HepG2 (cell line): ENCODE measurements around the gene FGA. TPM values are rescaled to one million over a fixed set of nuclear protein-coding genes. Genes with fewer than 3 reads are reported as not detected.
A peak's percentile ranks its signal among the peaks of the same experiment; 100 is the strongest.

Experiments
- BATF2 ChIP-seq: sonication (generic); formaldehyde crosslinking; IDR thresholded peaks from 2 replicates; pipeline ENCODE4 v1.8.0; 2022; ENCODE audit warnings: mild to moderate bottlenecking, missing genetic modification reagents, moderate library complexity
- CC2D1A ChIP-seq: sonication (generic); formaldehyde crosslinking; IDR thresholded peaks from 2 replicates; pipeline ENCODE4 v1.8.1; 2023; ENCODE audit warnings: mild to moderate bottlenecking, missing genetic modification reagents
- FOXJ3 ChIP-seq: sonication (generic); formaldehyde crosslinking; IDR thresholded peaks from 2 replicates; pipeline ENCODE4 v1.4.0; 2020; ENCODE audit warnings: missing genetic modification reagents, mild to moderate bottlenecking, borderline replicate concordance
- HMG20A ChIP-seq: IDR thresholded peaks from 2 replicates; pipeline ENCODE4 v1.6.1; 2016; ENCODE audit warnings: borderline replicate concordance
- HMG20B ChIP-seq: conservative IDR thresholded peaks from 2 replicates; pipeline ENCODE4 v1.6.1; 2016; ENCODE audit warnings: missing genetic modification reagents, missing compliant biosample characterization
- KDM5A ChIP-seq: fragments of 200-600 bp; sonication (generic); IDR thresholded peaks from 2 replicates; pipeline ENCODE4 v1.7.0; 2018; ENCODE audit warnings: antibody characterized with exemption, mild to moderate bottlenecking, low read length, borderline replicate concordance
- MEIS2 ChIP-seq: sonication (generic); formaldehyde crosslinking; IDR thresholded peaks from 2 replicates; pipeline ENCODE4 v1.9.0; 2021; ENCODE audit warnings: mild to moderate bottlenecking, missing genetic modification reagents
- MZF1 ChIP-seq: sonication (generic); formaldehyde crosslinking; IDR thresholded peaks from 2 replicates; pipeline ENCODE4 v1.8.1; 2023; ENCODE audit warnings: mild to moderate bottlenecking, missing genetic modification reagents, borderline replicate concordance
- NCOR1 ChIP-seq: fragments of 200-600 bp; sonication (generic); IDR thresholded peaks from 2 replicates; pipeline ENCODE4 v1.7.0; 2017; ENCODE audit warnings: antibody characterized with exemption, low read length, borderline replicate concordance
- NFE2L2 ChIP-seq: fragments of 150-350 bp; IDR thresholded peaks from 2 replicates; pipeline ENCODE4 v1.6.1; 2014; ENCODE audit warnings: low read length
- PPARG ChIP-seq: conservative IDR thresholded peaks from 2 replicates; pipeline ENCODE4 v1.6.1; 2016; ENCODE audit warnings: missing biosample characterization, missing genetic modification reagents
- RARA ChIP-seq: IDR thresholded peaks from 2 replicates; pipeline ENCODE4 v1.6.1; 2016; ENCODE audit warnings: missing genetic modification reagents, missing compliant biosample characterization
- RBAK ChIP-seq: sonication (generic); formaldehyde crosslinking; IDR thresholded peaks from 2 replicates; pipeline ENCODE4 v1.5.1; 2020; ENCODE audit warnings: mild to moderate bottlenecking, missing genetic modification reagents
- SAP130 ChIP-seq: IDR thresholded peaks from 2 replicates; pipeline ENCODE4 v1.6.1; 2016; ENCODE audit warnings: low read depth
- SMAD9 ChIP-seq: sonication (generic); formaldehyde crosslinking; IDR thresholded peaks from 2 replicates; pipeline ENCODE4 v1.5.1; 2020; ENCODE audit warnings: mild to moderate bottlenecking, missing genetic modification reagents
- SP2 ChIP-seq: sonication (generic); formaldehyde crosslinking; IDR thresholded peaks from 2 replicates; pipeline ENCODE4 v1.5.1; 2020; ENCODE audit warnings: mild to moderate bottlenecking, missing genetic modification reagents
- SRSF1 ChIP-seq: fragments of 200-400 bp; formaldehyde crosslinking; optimal IDR thresholded peaks from 2 replicates; pipeline ENCODE3; 2017; ENCODE audit warnings: mild to moderate bottlenecking, low read depth, low read length, moderate library complexity
- XBP1 ChIP-seq: sonication (generic); formaldehyde crosslinking; IDR thresholded peaks from 2 replicates; pipeline ENCODE4 v1.5.0; 2020; ENCODE audit warnings: missing genetic modification reagents
- ZFP62 ChIP-seq: sonication (generic); formaldehyde crosslinking; IDR thresholded peaks from 2 replicates; pipeline ENCODE4 v1.4.0; 2020; ENCODE audit warnings: missing genetic modification reagents
- ZFY ChIP-seq: sonication (generic); formaldehyde crosslinking; IDR thresholded peaks from 2 replicates; pipeline ENCODE4 v1.4.0; 2020; ENCODE audit warnings: missing genetic modification reagents
- ZNF282 ChIP-seq: fragments of 450-650 bp; IDR thresholded peaks from 2 replicates; pipeline ENCODE4 v1.6.1; 2018; ENCODE audit not compliant: partially characterized antibody
- ZNF317 ChIP-seq: sonication (generic); formaldehyde crosslinking; IDR thresholded peaks from 2 replicates; pipeline ENCODE4 v1.5.0; 2020; ENCODE audit warnings: mild to moderate bottlenecking, missing genetic modification reagents
- ZNF331 ChIP-seq: sonication (generic); formaldehyde crosslinking; IDR thresholded peaks from 2 replicates; pipeline ENCODE4 v1.4.0; 2020; ENCODE audit warnings: missing genetic modification reagents
- ZNF672 ChIP-seq: sonication (generic); formaldehyde crosslinking; IDR thresholded peaks from 2 replicates; pipeline ENCODE4 v1.8.1; 2022; ENCODE audit warnings: missing genetic modification reagents
- ZNF720 ChIP-seq: sonication (generic); formaldehyde crosslinking; IDR thresholded peaks from 2 replicates; pipeline ENCODE4 v1.4.0; 2020; ENCODE audit warnings: missing genetic modification reagents
- ZXDC ChIP-seq: sonication (generic); formaldehyde crosslinking; IDR thresholded peaks from 2 replicates; pipeline ENCODE4 v1.5.0; 2020; ENCODE audit warnings: mild to moderate bottlenecking, missing genetic modification reagents
- polyA plus RNA-seq, 8 experiments: library from polyadenylated mRNA; depleted of rRNA in 3 of 8; stranded (reverse) in 7 of 8; unstranded in 1 of 8; fragments of >200 nt; fragmentation: Illumina TruSeq in 4 of 8; extraction: Trizol in 4 of 8; gene quantifications; 2 replicates each; pipeline versions ENCODE4 v1.2.1 to v1.2.3, GENCODE V29; 2011 to 2016; ENCODE audit warnings: low read depth in 4 of 8, missing spikeins in 1 of 8, mixed read lengths in 1 of 8; ENCODE audit not compliant: insufficient read depth in 1 of 8
- total RNA-seq, 5 experiments: library from RNA; depleted of rRNA; stranded (reverse); fragments of >200 nt; fragmentation: Illumina TruSeq; extraction: Trizol; gene quantifications; 2 replicates each; pipeline ENCODE4 v1.2.3, GENCODE V29; 2016; ENCODE audit warnings: low read depth in 1 of 5
- TF ChIP-seq, protein P1 (sequence below): sonication (generic); formaldehyde crosslinking; IDR thresholded peaks from 2 replicates; pipeline ENCODE4 v1.4.0; 2020; ENCODE audit warnings: missing genetic modification reagents
- TF ChIP-seq, protein P2 (sequence below): sonication (generic); formaldehyde crosslinking; conservative IDR thresholded peaks from 2 replicates; pipeline ENCODE4 v1.5.0; 2020; ENCODE audit warnings: missing genetic modification reagents

Gene FGA
- total and polyA plus RNA-seq, 2 of the 13 experiments (the other 11 are each of a cell fraction or from before 2014, with no cell fraction given) = 640 to 1,523 TPM

DNA sequence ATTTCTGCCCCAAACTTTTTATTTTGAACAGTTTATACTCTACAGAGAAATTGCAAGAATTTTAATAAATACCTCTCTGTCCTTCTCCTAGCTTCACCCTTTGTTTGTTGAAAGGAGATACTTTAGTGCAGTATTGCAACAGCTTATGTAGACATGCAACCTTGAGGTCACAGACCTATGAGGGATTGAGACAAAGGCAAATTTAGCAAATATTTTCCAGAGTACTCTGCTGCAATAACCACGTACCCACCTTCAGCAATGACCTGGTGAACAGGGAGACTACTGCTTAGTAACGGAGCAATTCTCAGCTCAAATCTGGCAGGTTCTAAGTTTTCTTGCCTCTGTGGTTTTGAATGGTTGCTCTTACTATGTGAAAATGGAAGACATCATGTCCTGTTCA lies 13.2 kb downstream of the FGA start (continued):
- peak; percentile 95 for TF ChIP-seq FOXJ3 (CRISPR knock-in tag)
- TF ChIP-seq MZF1 (CRISPR knock-in tag) = no peak
- no peak; the same call in 1 of the 2 replicates for TF ChIP-seq KDM5A
- no peak for TF ChIP-seq RBAK (CRISPR knock-in tag)
- TF ChIP-seq NFE2L2 = no peak
- TF ChIP-seq ZFP62 = no peak
- TF ChIP-seq, protein P1, sequence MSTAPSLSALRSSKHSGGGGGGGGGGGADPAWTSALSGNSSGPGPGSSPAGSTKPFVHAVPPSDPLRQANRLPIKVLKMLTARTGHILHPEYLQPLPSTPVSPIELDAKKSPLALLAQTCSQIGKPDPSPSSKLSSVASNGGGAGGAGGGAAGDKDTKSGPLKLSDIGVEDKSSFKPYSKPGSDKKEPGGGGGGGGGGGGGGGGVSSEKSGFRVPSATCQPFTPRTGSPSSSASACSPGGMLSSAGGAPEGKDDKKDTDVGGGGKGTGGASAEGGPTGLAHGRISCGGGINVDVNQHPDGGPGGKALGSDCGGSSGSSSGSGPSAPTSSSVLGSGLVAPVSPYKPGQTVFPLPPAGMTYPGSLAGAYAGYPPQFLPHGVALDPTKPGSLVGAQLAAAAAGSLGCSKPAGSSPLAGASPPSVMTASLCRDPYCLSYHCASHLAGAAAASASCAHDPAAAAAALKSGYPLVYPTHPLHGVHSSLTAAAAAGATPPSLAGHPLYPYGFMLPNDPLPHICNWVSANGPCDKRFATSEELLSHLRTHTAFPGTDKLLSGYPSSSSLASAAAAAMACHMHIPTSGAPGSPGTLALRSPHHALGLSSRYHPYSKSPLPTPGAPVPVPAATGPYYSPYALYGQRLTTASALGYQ (CRISPR knock-in tag) = peak; percentile 71
- TF ChIP-seq ZNF317 = no peak
- peak; percentile 96 for TF ChIP-seq RARA
- TF ChIP-seq CC2D1A (CRISPR knock-in tag) = no peak
- no peak for TF ChIP-seq ZNF282
- peak; percentile 82 for TF ChIP-seq SAP130 (CRISPR knock-in tag)
- no peak for TF ChIP-seq SP2 (CRISPR knock-in tag)
- no peak for TF ChIP-seq ZFY (CRISPR knock-in tag)
- no peak for TF ChIP-seq ZNF672 (CRISPR knock-in tag)
- TF ChIP-seq PPARG = peak; percentile 87
- peak; percentile 85 for TF ChIP-seq HMG20B (CRISPR knock-in tag)
- no peak for TF ChIP-seq SMAD9
- no peak for TF ChIP-seq ZNF720 (CRISPR knock-in tag)
- peak; percentile 94 for TF ChIP-seq ZNF331
- peak; percentile 97 for TF ChIP-seq HMG20A
- TF ChIP-seq MEIS2 (CRISPR knock-in tag) = no peak
- no peak for TF ChIP-seq XBP1 (CRISPR knock-in tag)
- TF ChIP-seq ZXDC (CRISPR knock-in tag) = no peak
- TF ChIP-seq SRSF1 = no peak
- TF ChIP-seq, protein P2, sequence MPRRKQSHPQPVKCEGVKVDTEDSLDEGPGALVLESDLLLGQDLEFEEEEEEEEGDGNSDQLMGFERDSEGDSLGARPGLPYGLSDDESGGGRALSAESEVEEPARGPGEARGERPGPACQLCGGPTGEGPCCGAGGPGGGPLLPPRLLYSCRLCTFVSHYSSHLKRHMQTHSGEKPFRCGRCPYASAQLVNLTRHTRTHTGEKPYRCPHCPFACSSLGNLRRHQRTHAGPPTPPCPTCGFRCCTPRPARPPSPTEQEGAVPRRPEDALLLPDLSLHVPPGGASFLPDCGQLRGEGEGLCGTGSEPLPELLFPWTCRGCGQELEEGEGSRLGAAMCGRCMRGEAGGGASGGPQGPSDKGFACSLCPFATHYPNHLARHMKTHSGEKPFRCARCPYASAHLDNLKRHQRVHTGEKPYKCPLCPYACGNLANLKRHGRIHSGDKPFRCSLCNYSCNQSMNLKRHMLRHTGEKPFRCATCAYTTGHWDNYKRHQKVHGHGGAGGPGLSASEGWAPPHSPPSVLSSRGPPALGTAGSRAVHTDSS = no peak
- TF ChIP-seq NCOR1 = peak; percentile 87
- TF ChIP-seq BATF2 (CRISPR knock-in tag) = no peak
